Memory B cell (primary cell): ENCODE data around the gene SLX9.

Source experiments
- ATAC-seq: fragments of 150-1000 bp; cut with Tn5 transposase; 2 replicates; pipeline ENCODE4 v1.10.0; 2021; ENCODE audit warnings: low read depth, mild to moderate bottlenecking, moderate library complexity
- DNase-seq, 2 donors: peaks; one replicate each; pipeline ENCODE4 v3.0.0; 2022; ENCODE audit warnings: low spot score in 2 of 2
- H3K27ac Mint-ChIP-seq: one replicate; pipeline ENCODE4 v1.8.0; 2022; ENCODE audit warnings: mild to moderate bottlenecking, moderate library complexity, mixed read lengths
- H3K27me3 Mint-ChIP-seq: one replicate; pipeline ENCODE4 v1.8.0; 2022; ENCODE audit warnings: mixed read lengths
- H3K36me3 Mint-ChIP-seq: one replicate; pipeline ENCODE4 v1.8.0; 2022; ENCODE audit warnings: mild to moderate bottlenecking, mixed read lengths
- H3K4me1 Mint-ChIP-seq: one replicate; pipeline ENCODE4 v1.8.0; 2022; ENCODE audit warnings: mixed read lengths
- H3K4me3 Mint-ChIP-seq: one replicate; pipeline ENCODE4 v1.8.0; 2022; ENCODE audit warnings: mild to moderate bottlenecking, moderate library complexity, mixed read lengths
- H3K9me3 Mint-ChIP-seq: one replicate; pipeline ENCODE4 v1.8.0; 2022; ENCODE audit warnings: mixed read lengths

Gene SLX9

GRCh38 chr21:44948426-44949120 is 8.7 kb downstream of the SLX9 start:
- no peak overlapping the region for H3K27ac Mint-ChIP-seq
- no peak overlapping the region for H3K4me3 Mint-ChIP-seq
- H3K27me3 Mint-ChIP-seq: no peaks in the 10 kb centered on the region
- ATAC-seq: no peak
- no peaks in the 10 kb centered on the region for H3K9me3 Mint-ChIP-seq
- peaks cover 15% of the 10 kb centered on the region for H3K4me1 Mint-ChIP-seq
- H3K36me3 Mint-ChIP-seq: peaks cover 9% of the 10 kb centered on the region
- DNase-seq: no peak

DNA sequence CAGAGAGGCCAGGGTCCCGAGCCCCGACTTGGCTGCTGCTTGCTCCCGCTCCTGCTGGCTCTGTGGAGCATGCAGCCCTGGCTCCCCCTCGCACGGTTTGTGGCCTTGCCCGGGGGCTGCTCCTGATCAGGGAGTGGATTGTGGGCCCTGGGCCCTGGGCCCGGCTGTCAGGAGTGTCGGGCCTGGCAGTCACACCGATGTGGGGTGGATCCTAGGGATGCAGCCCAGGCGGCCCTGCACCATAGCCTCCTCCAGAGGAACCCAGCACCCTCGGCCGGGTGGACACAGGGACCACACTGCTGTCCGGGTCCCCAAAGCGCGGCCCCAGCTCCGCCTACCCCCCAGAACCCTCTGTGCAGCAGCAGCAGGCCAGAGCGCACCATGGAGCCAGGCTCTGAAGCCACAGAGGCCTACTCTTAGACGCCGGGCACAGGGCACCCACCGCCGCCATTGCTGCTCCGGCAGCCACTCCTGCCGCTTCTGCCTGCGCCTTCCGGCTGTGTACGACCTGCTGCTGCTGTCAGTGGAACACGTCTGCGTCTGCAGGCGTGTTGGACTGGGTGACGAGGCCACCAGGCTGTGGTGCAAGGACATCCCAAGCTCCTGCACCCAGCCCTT is 9.4 kb downstream of the SLX9 start:
- H3K27ac Mint-ChIP-seq: no peak overlapping the region
- H3K36me3 Mint-ChIP-seq: peaks cover 6% of the 10 kb centered on the region
- no peak for ATAC-seq
- H3K4me1 Mint-ChIP-seq: peaks cover 15% of the 10 kb centered on the region
- H3K9me3 Mint-ChIP-seq: no peaks in the 10 kb centered on the region
- H3K4me3 Mint-ChIP-seq: no peak overlapping the region
- no peaks in the 10 kb centered on the region for H3K27me3 Mint-ChIP-seq
- DNase-seq: no peak

- no peak overlapping the region for H3K4me3 Mint-ChIP-seq
- ATAC-seq (peak; percentile 96), DNase-seq (peak; percentile 80 to 89)
- no peaks in the 10 kb centered on the region for H3K9me3 Mint-ChIP-seq
- no peak overlapping the region for H3K27ac Mint-ChIP-seq
- H3K4me1 Mint-ChIP-seq: peaks cover 15% of the 10 kb centered on the region
- peaks cover 4% of the 10 kb centered on the region for H3K36me3 Mint-ChIP-seq
- H3K27me3 Mint-ChIP-seq: no peaks in the 10 kb centered on the region
Measured at GRCh38 chr21:44949779-44950198, 10.0 kb downstream of the SLX9 start.

- Mint-ChIP-seq H3K4me1 (peaks cover 14% of the 10 kb centered on the region), H3K36me3 (peaks cover 2% of the 10 kb centered on the region), H3K9me3 (no peaks in the 10 kb centered on the region), H3K27ac (no peak overlapping the region), H3K27me3 (no peaks in the 10 kb centered on the region), H3K4me3 (no peak overlapping the region)
- ATAC-seq (no peak), DNase-seq (no peak)
Measured at GRCh38 chr21:44950351-44950750, 10.5 kb downstream of the SLX9 start.

GRCh38 chr21:44951186-44951915 is 11.5 kb downstream of the SLX9 start:
- H3K4me3 Mint-ChIP-seq: no peak overlapping the region
- H3K36me3 Mint-ChIP-seq: peaks cover 6% of the 10 kb centered on the region
- peaks cover 15% of the 10 kb centered on the region for H3K4me1 Mint-ChIP-seq
- no peak for DNase-seq
- no peaks in the 10 kb centered on the region for H3K9me3 Mint-ChIP-seq
- no peak for ATAC-seq
- no peaks in the 10 kb centered on the region for H3K27me3 Mint-ChIP-seq
- H3K27ac Mint-ChIP-seq: no peak overlapping the region

- Mint-ChIP-seq H3K27ac (no peak overlapping the region), H3K36me3 (peaks cover 6% of the 10 kb centered on the region), H3K4me1 (peaks cover 15% of the 10 kb centered on the region), H3K27me3 (no peaks in the 10 kb centered on the region), H3K4me3 (no peak overlapping the region), H3K9me3 (no peaks in the 10 kb centered on the region)
- no peak for DNase-seq
- ATAC-seq: no peak
Measured at GRCh38 chr21:44952116-44952928, 12.5 kb downstream of the SLX9 start.

GRCh38 chr21:44952929-44953627 is 13.2 kb downstream of the SLX9 start:
- DNase-seq: no peak
- Mint-ChIP-seq H3K9me3 (no peaks in the 10 kb centered on the region), H3K27ac (no peak overlapping the region), H3K4me1 (peaks cover 15% of the 10 kb centered on the region), H3K36me3 (peaks cover 11% of the 10 kb centered on the region), H3K27me3 (no peaks in the 10 kb centered on the region), H3K4me3 (no peak overlapping the region)
- ATAC-seq: no peak

- H3K9me3 Mint-ChIP-seq: no peaks in the 10 kb centered on the region
- no peak overlapping the region for H3K27ac Mint-ChIP-seq
- peaks cover 11% of the 10 kb centered on the region for H3K36me3 Mint-ChIP-seq
- peaks cover 15% of the 10 kb centered on the region for H3K4me1 Mint-ChIP-seq
- H3K4me3 Mint-ChIP-seq: no peak overlapping the region
- DNase-seq: no peak
- ATAC-seq: no peak
- H3K27me3 Mint-ChIP-seq: no peaks in the 10 kb centered on the region
Measured at GRCh38 chr21:44953628-44954021, 13.8 kb downstream of the SLX9 start.

GRCh38 chr21:44954281-44954771 is 14.5 kb downstream of the SLX9 start:
- H3K27ac Mint-ChIP-seq: no peak overlapping the region
- H3K9me3 Mint-ChIP-seq: no peaks in the 10 kb centered on the region
- peaks cover 15% of the 10 kb centered on the region for H3K4me1 Mint-ChIP-seq
- H3K27me3 Mint-ChIP-seq: no peaks in the 10 kb centered on the region
- no peak overlapping the region for H3K4me3 Mint-ChIP-seq
- ATAC-seq: no peak
- peaks cover 11% of the 10 kb centered on the region for H3K36me3 Mint-ChIP-seq
- no peak for DNase-seq

DNA sequence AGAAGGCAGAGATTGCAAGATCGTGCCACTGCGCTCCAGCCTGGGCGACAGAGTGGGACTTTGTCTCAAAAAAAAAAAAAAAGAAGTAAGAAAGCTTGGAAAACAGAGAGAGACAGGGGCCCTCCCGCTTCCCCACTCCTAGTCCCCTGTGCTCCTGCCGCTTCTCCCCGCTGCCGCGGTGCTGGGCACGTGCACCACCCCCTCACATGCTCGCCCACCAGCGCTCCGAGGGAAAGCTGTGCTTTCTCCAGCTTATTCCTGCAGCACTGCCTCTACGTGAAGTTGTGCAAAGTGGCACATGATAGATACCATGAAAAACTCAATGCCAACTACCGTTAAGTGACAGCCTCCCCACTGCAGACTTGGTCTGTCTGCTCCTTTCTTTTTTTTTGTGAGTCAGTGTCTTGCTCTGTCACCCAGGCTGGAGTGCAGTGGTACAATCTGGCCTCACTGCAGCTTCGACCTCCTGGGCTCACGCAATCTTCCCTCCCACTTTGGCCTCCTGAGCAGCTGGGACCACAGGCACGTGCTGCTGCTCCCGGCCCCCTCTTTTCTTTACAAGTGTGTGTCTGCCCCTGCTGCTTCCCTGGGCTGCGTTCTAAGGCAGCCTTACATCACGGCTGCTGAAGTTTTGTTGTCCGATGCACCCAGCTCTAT is 15.4 kb downstream of the SLX9 start:
- no peak overlapping the region for H3K4me3 Mint-ChIP-seq
- H3K27me3 Mint-ChIP-seq: no peaks in the 10 kb centered on the region
- peaks cover 11% of the 10 kb centered on the region for H3K36me3 Mint-ChIP-seq
- ATAC-seq (no peak), DNase-seq (no peak)
- H3K9me3 Mint-ChIP-seq: no peaks in the 10 kb centered on the region
- H3K4me1 Mint-ChIP-seq: peaks cover 11% of the 10 kb centered on the region
- no peak overlapping the region for H3K27ac Mint-ChIP-seq

- DNase-seq: no peak
Measured at GRCh38 chr21:44955798-44956175, 16.0 kb downstream of the SLX9 start.

DNA sequence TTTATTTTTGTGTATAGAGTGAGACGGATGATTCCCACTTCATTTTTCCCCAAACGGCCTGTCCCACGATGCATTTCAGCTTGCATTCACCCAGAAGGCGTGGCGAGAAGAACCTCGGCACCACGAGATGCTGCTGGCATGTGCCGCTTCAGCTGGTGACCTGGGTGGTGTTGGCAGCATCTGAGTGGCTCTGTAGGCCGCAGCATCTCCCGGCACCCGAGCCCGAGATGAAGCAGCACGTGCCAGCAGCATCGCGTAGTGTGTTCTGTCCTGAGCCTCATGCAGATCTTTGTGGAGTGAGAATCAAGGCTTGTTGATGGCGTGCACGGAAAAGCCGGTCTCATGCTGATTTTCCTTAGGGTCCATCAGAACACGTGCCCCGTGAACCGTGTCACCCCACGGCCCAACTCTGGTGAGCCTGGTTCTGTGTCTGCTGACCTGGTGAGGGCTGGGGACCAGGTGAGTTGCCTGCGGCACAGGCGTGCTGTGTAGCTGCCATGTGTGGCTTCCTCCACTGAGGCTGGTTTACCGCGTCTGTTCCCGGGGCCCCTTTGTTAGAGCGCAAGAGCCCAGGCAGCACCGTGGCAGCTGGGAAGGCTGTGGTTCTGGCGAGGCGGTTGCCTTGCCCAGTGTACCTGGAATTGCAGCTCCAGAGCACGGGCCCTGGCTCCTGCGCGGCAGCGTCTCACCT is 16.7 kb downstream of the SLX9 start:
- Mint-ChIP-seq H3K27ac (no peak overlapping the region), H3K4me1 (peaks cover 11% of the 10 kb centered on the region), H3K27me3 (no peaks in the 10 kb centered on the region), H3K9me3 (no peaks in the 10 kb centered on the region), H3K36me3 (peaks cover 11% of the 10 kb centered on the region), H3K4me3 (no peak overlapping the region)
- ATAC-seq (no peak), DNase-seq (no peak)

More at GRCh38 chr21:44955798-44956175, 16.0 kb downstream of the SLX9 start:
- no peak for ATAC-seq
- Mint-ChIP-seq H3K4me1 (peaks cover 11% of the 10 kb centered on the region), H3K9me3 (no peaks in the 10 kb centered on the region), H3K27me3 (no peaks in the 10 kb centered on the region), H3K4me3 (no peak overlapping the region), H3K27ac (no peak overlapping the region), H3K36me3 (peaks cover 11% of the 10 kb centered on the region)
